SK-N-DZ (cell line): ENCODE measurements around the gene ELP4.

Source experiments
- DNase-seq: peaks from one replicate; pipeline ENCODE4 v3.0.0-alpha.2; 2015; ENCODE audit warnings: low spot score

ELP4 gene

DNA sequence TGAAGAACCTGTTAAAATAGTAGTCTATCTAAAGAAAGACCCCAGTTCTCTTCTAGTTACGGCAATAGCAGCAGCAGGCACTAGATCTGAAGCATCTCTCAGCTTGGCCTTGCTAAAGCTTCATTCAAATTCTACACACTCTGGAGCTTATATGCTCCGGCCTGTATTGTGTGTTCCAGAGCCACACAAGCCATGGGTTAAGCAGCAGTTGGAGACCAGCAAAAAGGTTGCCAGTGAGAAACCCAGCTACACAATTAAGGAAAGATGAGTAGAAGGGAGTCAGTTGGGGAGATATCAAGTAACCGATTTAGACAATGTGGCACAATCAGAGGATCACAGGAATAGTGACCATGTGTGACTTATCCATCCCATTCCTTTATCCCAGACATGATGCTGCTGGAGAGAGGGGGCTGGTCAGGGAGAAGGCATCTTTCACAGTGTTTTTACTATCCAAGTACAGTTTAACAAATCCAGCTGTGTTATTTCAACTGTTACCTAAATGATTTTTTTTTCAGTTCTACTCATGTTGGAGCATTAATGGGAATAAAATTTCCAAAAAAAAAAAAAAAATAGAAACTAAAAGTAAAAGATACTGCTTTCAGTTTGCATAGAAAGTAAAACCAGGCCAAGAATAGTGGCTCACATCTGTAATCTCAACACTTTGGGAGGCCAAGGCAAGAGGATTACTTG is 260.6 kb downstream of the ELP4 start:
- DNase-seq = no peak

DNA sequence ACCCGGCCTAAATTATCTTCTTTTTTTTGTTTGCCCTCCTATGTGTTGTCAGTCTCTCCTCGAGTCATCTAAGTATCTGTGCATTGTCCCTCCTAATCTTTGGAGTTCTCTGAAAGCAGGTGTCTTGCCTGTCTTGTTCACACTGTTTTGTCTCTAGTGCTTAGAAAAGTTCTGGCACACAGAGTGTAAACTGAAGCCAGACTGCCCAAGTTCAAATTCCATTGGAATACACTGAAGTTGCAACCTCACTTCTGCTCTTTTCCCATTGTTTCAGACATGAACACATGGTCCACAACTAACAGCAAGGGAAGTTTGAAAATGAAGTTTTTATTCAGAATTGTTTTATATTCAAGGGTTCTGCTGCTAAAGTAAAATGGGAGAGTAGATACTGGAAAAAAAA is 262.8 kb downstream of the ELP4 start:
- no peak for DNase-seq

DNA sequence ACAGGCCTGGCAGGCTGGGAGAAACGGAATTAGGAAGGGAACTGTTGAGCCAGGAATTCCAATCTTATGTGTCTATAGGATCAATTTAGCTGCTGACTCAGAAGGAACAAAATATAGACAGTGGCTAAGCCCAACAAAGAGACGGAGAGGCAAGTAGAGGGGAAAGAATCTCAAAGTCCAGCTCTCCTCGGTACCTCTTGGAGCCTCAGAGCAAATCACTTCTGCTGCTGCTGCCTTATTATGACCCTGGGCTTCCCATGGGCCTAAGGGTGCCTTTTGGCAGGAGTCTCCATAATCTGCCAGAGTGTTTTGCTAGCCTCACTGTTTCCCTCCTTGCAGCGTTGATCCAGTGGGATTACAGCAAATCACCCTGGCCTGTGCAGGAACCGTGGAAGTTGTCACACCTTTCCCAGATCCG is 269.8 kb downstream of the ELP4 start:
- no peak for DNase-seq

DNA sequence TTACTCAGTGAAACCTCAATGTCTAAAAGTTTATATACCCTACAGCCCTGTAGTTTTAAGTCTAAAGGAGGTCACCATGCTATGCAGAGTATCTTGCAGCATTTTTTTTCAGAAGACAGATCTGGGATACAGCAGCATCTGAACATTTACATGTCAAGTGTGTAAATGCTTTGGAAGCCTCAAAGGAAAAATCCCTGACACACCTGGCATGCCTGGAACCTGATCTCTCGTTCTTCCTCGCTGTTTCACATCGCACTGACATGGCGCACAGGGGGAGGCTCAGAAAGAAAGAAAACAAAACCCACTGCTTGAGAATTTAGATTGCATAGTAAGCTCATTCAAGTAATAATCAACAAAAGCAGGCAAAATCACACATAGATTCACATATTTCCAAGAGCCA is 270.5 kb downstream of the ELP4 start:
- DNase-seq = no peak

DNA sequence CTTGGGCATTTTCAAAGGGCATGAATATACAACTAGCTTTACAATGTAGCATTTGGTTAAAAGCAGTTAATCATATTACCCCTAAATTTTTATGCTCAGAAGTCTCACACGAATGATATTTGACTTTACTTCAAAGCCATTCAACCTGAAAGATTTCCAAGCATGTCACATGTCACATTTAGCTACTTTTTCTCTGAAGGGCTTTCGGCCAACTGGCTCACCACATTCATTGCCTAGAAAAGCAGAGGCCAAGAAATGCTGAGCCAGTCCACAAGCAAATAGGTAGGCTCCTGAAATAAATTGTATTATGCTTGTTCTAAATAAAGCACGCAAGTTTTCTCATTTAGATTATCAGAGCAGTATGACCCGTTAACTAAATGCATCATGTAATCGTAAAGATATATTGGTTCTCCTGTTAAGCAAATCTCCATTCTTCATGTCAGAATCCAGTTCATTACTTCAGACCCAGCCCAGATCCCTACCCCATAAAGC is 271.0 kb downstream of the ELP4 start:
- no peak for DNase-seq

DNA sequence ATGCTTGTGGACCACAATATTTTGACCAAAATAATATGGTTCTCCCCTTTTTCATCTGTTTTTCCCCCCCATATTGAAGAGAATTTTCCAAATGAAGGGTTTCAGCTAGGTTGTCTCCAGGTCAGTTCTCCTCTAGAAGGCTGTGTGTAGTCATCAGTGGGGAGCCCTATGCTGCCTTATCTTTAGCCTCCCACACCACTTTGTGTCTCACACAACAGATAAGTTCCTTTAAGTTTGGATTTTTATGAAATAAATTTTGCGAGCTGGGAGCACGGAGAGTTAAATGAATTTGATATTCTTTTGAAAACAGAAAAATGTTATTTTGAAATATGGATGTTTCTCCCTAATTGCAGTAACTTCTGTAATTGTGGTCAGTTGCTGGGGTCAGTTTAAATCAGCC is 272.7 kb downstream of the ELP4 start:
- DNase-seq = no peak

DNA sequence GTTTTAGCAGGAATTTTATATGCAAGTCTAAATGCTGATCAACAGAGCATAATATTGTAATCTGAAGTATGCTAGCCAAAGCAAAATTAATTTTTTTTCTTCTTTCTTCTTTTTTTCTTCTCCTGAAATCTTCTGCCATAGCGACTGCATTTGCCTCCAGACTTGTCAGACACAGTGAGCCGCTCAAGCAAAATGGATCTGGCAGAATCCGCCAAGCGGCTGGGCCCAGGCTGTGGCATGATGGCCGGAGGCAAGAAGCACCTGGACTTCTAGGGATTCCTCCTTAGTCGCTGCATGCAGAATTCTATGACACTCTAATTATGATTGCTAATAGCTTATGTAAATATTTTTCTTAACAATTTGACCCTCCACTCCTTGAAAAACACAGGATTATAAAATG is 273.7 kb downstream of the ELP4 start:
- DNase-seq = no peak

DNA sequence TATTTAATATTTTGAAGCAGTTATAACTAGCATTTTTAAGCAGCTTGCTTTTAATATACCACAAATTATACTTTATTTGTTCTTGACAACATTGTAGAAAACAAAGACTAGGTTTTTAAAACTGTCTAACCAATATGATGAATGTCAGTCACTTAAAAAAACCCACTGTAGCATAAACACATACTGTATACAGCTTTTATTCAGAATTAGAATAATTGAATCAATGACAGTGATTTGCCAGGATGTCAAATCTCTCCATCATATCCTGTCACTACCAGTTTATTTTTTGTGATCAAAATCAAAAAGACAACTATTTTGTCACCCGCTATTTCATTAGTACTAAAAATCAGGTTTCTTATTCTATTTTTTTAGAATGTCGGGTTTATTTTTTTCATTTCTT is 275.0 kb downstream of the ELP4 start:
- DNase-seq = no peak

DNA sequence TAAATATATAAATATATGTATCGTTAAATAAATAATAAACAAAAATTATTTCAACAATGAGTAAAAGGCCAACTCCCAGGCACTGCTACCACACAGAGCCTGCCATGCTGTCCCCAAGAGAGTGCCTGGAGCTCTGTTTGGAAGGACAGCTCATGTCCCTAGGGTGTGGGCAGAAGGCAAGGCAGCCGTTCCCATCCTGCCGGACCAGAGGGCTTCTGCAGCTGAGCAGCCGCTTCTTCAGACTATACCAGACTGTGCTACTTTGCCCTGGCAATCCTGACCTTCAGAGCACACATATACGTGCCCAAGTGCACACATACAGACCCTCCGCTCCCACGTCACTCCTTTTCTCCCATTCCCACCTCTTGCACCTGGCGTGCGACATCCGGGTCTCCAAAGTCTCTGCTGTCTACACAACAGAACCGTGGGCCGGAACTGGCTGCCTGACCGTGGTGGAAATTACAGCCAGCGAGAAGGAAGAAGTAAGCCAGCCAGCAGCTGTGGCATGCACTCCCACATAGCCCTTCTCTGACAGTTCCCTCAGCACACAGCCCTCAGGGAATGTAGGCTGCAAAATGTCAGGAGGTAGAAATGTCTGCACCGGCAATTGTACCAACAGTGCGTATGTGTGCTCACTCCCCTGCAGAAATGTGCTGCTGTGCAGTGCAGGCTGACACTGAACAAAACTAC is 277.6 kb downstream of the ELP4 start:
- no peak for DNase-seq

DNA sequence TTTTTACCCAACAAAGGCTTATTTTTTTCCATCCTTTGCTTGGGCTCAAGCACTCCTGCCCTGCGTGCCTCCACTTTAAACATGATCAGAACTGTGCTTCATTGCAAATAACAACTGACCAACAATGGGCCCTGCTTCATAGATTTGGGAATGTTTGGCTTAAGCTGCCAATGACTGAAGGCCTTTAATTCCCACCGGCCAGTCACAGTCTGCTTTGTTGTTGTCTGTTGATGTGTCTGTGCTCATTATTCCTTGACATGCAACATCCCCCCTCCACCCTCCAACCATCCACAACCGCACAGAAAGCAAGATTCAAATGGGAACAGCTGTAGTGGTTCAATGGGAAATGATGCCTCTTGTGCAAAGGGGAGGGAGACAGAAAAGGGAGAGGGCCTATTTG is 278.5 kb downstream of the ELP4 start:
- no peak for DNase-seq

DNA sequence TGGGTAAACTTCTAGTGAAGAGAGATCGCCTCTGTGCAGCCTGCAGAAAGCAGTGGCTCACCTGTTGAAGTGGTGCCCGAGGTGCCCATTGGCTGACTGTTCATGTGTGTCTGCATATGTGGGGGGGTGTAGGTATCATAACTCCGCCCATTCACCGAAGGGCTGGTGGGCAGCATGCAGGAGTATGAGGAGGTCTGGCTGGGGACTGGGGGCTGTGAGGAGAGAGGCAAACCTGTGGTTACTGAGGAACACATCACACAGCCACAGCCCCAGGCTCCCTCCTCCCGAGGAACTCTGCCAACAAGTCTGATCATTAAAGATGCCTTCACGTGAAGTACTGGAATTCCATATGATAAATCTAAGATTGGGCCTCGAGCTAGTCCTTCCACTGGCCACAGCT is 281.1 kb downstream of the ELP4 start:
- no peak for DNase-seq

DNA sequence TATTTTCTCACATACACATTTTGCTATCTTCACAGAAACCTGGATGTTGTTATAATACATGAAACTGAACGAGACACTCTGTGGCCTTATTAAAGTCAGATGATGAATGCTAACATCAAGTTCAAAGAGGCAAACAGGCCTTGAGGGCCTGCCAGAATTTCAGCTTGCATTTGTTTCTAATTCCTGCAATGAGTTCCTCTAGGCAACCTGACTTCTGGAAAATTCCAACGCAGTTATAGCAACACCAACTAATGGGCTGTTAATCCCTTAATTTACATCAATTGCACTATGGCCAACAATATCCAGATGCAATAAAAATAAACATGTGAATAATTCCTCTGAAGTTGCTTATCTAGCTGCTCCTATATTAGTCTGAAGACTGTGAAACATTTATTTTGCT is 282.5 kb downstream of the ELP4 start:
- DNase-seq = no peak

DNA sequence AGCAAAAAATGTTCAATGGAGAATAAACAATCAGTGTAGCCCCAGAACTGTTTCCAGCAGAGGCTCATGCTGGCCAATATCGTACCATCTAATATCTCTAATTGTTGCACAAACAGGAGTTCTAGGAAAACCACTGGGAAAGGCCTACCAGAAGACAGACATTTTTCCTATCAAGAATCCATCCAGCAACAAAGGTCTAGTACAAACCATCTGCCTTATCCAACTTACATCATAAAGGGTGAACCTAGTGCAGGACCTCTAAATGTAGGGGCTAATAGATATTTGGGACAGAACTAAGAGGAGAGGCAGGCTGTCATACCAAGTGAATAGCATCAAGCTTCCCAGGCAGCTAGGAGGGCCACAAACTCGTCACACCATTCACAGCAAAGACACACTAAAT is 282.9 kb downstream of the ELP4 start:
- no peak for DNase-seq

DNA sequence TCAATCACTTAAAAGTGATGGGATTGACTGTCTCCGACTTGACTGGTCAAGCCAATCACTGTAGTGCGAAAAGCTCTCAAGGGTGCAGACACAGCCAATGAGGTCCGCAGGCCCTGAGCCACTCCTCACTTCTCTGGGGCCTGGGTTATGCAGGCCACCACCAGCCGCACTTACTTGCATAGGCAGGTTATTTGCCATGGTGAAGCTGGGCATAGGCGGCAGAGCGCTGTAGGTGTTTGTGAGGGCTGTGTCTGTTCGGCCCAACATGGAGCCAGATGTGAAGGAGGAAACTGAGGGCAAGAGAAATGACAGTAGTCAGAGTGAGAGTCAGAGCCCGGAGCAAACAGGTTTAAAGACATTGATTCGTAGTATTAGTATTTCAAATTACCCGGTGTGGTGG is 283.7 kb downstream of the ELP4 start:
- no peak for DNase-seq

DNA sequence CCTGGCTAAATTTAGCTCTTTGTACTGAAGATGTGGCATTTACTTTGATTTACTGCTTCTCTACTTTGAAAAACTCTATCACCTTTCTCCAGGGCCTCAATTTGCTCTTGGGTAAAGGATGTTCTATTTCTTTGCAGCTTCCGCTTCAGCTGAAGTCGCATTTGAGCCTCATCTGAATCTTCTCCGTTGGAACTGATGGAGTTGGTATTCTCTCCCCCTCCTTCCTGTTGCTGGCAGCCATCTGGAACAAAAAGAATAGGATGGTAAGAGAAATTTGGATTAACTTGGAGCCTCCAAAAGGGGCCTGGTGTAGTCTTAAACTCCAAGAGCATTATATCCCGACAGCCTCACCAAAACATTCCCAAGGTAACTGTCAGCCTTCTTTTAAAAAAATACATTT is 285.0 kb downstream of the ELP4 start:
- DNase-seq = no peak

DNA sequence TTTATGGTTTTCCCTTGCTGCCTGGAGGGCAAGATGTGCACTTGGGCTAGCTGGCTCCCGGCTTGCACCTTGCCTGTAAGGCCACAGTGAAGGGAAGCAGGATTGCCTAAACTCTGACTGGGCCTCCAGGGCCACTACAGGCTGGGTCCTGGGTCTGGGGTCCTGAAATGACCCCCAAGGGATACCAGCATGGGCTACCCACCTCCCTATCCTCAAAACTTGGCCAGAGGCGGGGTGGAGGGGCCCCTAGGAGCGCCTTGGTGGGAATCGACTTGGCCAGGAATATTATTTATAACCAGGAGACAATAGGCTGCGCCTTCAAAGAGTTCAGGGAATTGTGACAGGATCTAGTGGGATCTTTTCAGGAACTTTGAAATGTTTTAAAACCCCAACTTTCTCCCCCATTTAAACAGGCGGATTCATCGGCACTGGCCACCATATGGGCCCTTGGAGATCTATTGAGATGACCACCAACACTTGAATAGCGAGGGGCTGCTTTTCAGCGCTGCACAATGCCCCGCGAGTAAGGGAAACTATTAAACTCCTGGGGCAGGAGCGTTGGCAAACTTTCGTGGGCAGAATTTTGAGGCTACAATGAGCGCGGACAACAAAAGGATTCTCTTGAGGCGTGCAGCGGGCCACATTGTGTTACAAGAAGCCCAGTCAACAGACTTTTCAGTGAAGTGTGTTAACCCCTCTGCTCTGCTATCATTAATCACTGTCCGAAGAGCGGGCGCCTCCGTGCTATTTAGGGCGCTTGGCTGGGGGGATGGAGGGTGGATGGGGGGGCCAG is 286.3 kb downstream of the ELP4 start:
- DNase-seq = no peak

DNA sequence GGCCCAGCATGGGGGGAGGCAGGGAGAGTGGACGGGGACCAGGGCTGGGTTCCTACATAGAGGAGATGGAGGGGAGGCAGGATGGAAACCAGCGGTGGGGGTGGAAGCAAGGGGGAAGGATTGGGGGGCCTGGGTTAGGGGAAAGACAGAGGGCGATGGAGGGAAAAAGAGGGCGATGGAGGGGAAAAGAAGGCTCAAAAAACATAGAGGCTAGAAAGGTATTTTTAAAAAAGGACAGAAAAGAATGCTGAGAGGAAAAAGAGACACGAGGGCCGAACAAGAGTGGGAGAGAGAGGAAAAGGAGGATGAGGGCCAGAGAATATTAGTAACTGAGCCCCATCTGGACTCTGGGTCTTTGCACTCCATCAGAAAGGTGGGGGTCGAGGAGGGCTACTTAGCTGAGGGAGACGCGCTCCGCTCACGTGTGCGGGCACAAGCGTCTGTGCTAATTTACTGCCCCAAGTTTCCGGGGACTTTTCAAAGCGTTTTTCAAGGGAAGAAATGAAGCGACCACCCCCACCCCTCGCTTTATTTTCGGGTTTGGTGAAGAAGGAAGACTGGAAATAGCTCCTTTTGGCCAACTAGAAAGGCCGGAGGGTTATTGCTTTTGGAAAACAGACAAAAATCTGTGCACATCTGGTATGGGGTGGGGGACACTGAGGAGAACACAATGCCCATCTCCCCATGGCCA is 287.1 kb downstream of the ELP4 start:
- no peak for DNase-seq

DNA sequence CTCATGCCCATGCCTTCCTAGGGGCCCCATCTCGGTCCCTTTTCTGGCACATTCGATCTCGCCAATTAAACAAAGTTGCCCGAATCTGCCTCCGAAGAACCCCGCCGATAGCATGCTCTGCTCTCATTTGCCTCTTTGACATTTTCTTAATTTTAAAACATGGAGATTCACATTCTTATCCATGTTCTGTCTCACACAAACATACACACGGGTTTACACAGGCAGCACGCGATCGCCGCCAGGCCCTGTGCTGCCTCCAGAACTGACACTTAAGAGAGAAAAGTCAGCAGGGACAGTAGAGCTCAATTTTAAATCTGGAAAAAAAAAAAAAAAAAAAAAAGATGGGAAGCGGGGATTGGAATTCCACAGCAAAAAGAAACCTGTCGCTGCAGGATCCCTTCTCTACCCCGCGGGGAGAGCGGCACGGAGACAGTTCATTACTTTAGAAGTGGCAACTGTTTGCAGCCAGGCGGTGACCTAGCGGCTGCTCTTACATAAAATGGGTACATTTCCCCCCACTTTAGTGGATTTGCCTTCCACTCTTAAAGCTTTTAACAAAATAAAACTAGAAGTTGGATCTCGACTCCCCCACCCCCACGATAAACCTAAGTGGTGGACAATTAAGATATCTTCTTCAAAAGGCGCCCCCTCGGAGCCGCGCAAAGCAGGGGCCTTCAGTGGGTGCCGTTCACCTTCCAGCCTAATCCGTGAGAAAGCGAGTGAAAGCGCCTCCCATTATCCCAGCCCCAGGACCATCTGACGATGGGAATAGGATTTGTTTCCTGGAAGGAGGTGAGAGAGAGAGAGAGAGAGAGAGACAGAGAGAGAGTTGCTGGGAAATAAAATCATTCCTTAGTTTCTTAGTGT is 287.9 kb downstream of the ELP4 start:
- no peak for DNase-seq

DNA sequence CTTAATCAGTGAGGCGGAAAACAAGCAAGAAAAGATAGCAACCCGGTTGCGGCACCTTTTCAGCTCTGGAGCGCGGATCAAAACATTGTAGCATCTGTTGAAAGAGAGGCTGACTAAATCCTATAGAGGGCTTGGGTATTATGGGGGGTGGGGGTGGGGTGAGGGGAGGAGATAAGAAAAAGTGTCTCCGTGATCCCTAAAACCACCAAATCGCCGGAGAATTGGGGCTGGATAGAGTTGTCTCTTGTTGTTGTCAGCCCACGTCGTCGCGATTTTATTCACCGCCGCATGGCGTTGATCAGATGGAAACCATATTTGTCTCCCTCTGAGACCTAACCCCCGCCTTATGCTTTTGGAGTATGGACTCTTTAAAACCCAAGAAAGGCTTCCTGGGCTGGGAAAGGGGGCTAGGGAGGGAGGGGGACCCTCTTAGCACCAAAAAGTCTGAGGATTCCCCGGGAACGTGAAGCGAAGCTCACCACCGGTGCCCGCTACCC is 288.5 kb downstream of the ELP4 start:
- DNase-seq = no peak

DNA sequence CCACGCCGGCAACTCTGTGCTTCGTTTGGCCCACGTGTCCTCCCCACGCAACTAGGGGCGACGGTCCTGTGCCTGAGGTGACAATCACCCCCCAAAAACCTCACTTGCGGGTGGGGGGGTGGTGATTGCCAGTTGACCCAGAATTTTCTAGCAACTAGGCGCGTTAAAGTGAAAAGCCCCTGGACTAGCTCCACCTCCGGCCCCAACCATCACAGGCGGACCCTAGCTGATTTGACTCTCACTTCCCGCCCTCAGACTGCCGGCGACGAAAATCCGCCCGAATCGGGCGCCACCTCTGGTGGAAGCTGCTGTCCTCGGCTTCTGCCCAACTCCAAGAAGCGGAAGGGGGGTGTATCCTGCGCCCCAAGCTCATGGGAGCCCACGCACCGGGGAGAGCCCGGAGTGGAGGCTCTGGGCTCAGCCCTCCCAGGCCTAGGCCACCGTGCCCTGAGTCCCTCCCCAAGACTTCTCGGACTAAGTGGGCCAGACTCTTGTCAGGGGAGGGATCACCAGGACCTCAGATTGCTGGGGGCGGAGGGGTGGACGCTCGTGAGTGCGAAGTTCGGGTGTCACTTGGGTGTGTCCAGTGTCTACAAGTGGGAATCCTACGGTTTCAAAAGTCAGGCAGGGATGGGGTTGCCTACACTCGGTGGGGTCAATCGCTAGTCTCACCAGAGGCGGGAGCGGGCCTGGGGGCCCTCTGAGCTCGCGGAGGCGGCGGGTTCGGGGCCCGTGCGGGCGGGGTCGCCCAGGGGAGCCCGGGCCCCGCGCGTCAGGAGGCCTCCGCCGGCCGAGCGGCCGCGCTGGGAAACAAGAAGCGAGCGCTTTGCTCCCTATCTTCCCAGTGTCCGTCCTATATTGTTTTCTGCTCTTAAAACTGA is 289.2 kb downstream of the ELP4 start:
- DNase-seq = peak; percentile 48
